Neuronal stem cell (in vitro differentiated cells): ENCODE data around the gene GPR17.

Experiments
- DNase-seq: peaks from one replicate; pipeline ENCODE4 v3.0.0-alpha.2; 2013; ENCODE audit warnings: low spot score
- H2AFZ ChIP-seq: one replicate; pipeline ENCODE4 v1.6.1; 2013; ENCODE audit warnings: mild to moderate bottlenecking, low read length, inconsistent platforms
- H2AK5ac ChIP-seq: 2 replicates; pipeline ENCODE4 v1.6.1; 2013; ENCODE audit warnings: low read depth, mild to moderate bottlenecking, inconsistent platforms, low read length, moderate library complexity, mixed read lengths
- H2BK120ac ChIP-seq: 2 replicates; pipeline ENCODE4 v1.6.1; 2013; ENCODE audit warnings: low read depth, mild to moderate bottlenecking, inconsistent platforms, low read length, moderate library complexity, mixed read lengths
- H2BK12ac ChIP-seq: one replicate; pipeline ENCODE4 v1.6.1; 2013; ENCODE audit warnings: low read length, inconsistent platforms
- H2BK15ac ChIP-seq: 2 replicates; pipeline ENCODE4 v1.6.1; 2013; ENCODE audit warnings: mild to moderate bottlenecking, low read length, inconsistent platforms, mixed read lengths
- H2BK5ac ChIP-seq: one replicate; pipeline ENCODE4 v1.6.1; 2013; ENCODE audit warnings: inconsistent platforms, mild to moderate bottlenecking, low read length, moderate library complexity
- H3K14ac ChIP-seq: one replicate; pipeline ENCODE4 v1.6.1; 2013; ENCODE audit warnings: low read length, inconsistent platforms
- H3K18ac ChIP-seq: 2 replicates; pipeline ENCODE4 v1.6.1; 2013; ENCODE audit warnings: low read length, inconsistent platforms
- H3K23ac ChIP-seq: 2 replicates; pipeline ENCODE4 v1.6.1; 2013; ENCODE audit warnings: low read depth, mild to moderate bottlenecking, mixed read lengths, low read length, inconsistent platforms; ENCODE audit not compliant: poor library complexity
- H3K27ac ChIP-seq: replicated peaks from 3 replicates; pipeline ENCODE4 v1.5.1; 2013; ENCODE audit warnings: low read length, inconsistent platforms
- H3K27me3 ChIP-seq, 3 experiments: 2 replicates each; pipeline ENCODE4 v1.6.1; 2013; ENCODE audit warnings: low read length in 3 of 3, mild to moderate bottlenecking in 2 of 3, inconsistent platforms in 1 of 3, low read depth in 1 of 3, mixed read lengths in 1 of 3, moderate library complexity in 1 of 3; ENCODE audit not compliant: control insufficient read depth in 3 of 3, insufficient read depth in 3 of 3
- H3K36me3 ChIP-seq, 2 donors: replicated peaks in 1 of 2; 2 replicates each; pipeline ENCODE4 v1.6.1; 2013; ENCODE audit warnings: low read length in 2 of 2; ENCODE audit not compliant: control insufficient read depth in 2 of 2, insufficient read depth in 2 of 2
- H3K4ac ChIP-seq: 2 replicates; pipeline ENCODE4 v1.6.1; 2013; ENCODE audit warnings: inconsistent platforms, mild to moderate bottlenecking, low read length, moderate library complexity
- H3K4me1 ChIP-seq, 2 donors: 1 replicate in 1 of 2; 2 replicates in 1 of 2; pipeline ENCODE4 v1.6.1; 2013; ENCODE audit warnings: low read length in 2 of 2, low read depth in 1 of 2; ENCODE audit not compliant: control insufficient read depth in 2 of 2, insufficient read depth in 1 of 2
- H3K4me2 ChIP-seq: one replicate; pipeline ENCODE4 v1.6.1; 2013; ENCODE audit warnings: mild to moderate bottlenecking, low read length, inconsistent platforms; ENCODE audit not compliant: insufficient read depth, poor library complexity, severe bottlenecking
- H3K4me3 ChIP-seq, 2 donors: 2 replicates each; pipeline ENCODE4 v1.5.1; 2013; ENCODE audit warnings: low read length in 2 of 2, mild to moderate bottlenecking in 2 of 2, inconsistent platforms in 1 of 2, moderate library complexity in 1 of 2
- H3K79me1 ChIP-seq: one replicate; pipeline ENCODE4 v1.6.1; 2013; ENCODE audit warnings: low read depth, mild to moderate bottlenecking, inconsistent platforms, low read length, moderate library complexity
- H3K9ac ChIP-seq: one replicate; pipeline ENCODE4 v1.6.1; 2013; ENCODE audit warnings: mild to moderate bottlenecking, low read depth, low read length, inconsistent platforms; ENCODE audit not compliant: poor library complexity
- H3K9me3 ChIP-seq, 2 donors: replicated peaks in 1 of 2; 2 replicates each; pipeline versions ENCODE3 to v1.6.1; 2013; ENCODE audit warnings: low read length in 2 of 2, mild to moderate bottlenecking in 2 of 2, inconsistent platforms in 1 of 2, low read depth in 1 of 2, mixed read lengths in 1 of 2, moderate library complexity in 1 of 2; ENCODE audit not compliant: control insufficient read depth in 2 of 2, insufficient read depth in 1 of 2
- H4K8ac ChIP-seq: one replicate; pipeline ENCODE4 v1.6.1; 2013; ENCODE audit warnings: low read depth, mild to moderate bottlenecking, inconsistent platforms, low read length, moderate library complexity
- H4K91ac ChIP-seq: one replicate; pipeline ENCODE4 v1.6.1; 2013; ENCODE audit warnings: low read length, low read depth, mild to moderate bottlenecking, inconsistent platforms; ENCODE audit not compliant: poor library complexity
- WGBS, 2 donors: extraction: QIAGEN DNeasy Blood & Tissue Kit; methylation state at CpG; one replicate each; pipeline ENCODE4 v1.1.7; 2013; ENCODE audit warnings: missing lambda C conversion rate in 2 of 2, mixed read lengths in 1 of 2; ENCODE audit not compliant: insufficient read length in 2 of 2, insufficient replicate concordance in 1 of 2; ENCODE audit errors: extremely low coverage in 2 of 2; 5-methylcytosine and 5-hydroxymethylcytosine counted together

Gene GPR17

DNA sequence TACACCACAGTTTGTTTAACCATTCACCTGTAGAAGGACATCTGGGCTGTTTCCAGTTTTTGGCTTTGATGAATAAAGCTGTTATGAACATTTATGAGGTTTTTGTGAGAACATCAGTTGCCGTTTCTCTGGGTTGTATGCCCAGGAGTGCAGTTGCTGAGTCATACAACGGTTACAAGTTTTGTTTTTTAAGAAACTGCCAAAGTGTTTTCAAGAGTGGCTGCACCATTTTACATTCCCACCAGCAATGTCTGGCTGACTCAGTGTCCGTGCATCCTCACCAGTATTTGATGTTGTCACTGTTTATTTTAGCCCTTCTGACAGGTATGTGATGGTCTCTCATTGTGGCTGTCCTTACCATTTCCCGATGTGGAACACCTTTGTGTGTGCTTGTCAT, 48.0 kb upstream of the GPR17 start:
- WGBS, 2 donors, result no CpG with 5 or more reads among the region's 4 CpGs
- Histone ChIP-seq H3K27me3 (no peaks in the 10 kb centered on the region), H3K4me2 (no peak overlapping the region), H2BK15ac (no peak overlapping the region), H3K4me1 (no peaks in the 10 kb centered on the region), H4K91ac (no peak overlapping the region), H3K9me3 (peaks cover 3 to 4% of the 10 kb centered on the region in 2 donors), H3K9ac (no peak overlapping the region), H3K36me3 (no peaks in the 10 kb centered on the region), H3K27ac (no peak overlapping the region), H2AFZ (no peak overlapping the region), H3K23ac (no peak overlapping the region), H3K18ac (no peak overlapping the region), H3K79me1 (no peaks in the 10 kb centered on the region), H2BK120ac (no peak overlapping the region), H3K14ac (no peak overlapping the region), H2AK5ac (no peak overlapping the region), H3K4me3 (no peak overlapping the region), H2BK12ac (no peak overlapping the region), H2BK5ac (no peak overlapping the region), H3K4ac (peak overlapping the region; percentile 84), H4K8ac (no peak overlapping the region)
- DNase-seq, result no peak

DNA sequence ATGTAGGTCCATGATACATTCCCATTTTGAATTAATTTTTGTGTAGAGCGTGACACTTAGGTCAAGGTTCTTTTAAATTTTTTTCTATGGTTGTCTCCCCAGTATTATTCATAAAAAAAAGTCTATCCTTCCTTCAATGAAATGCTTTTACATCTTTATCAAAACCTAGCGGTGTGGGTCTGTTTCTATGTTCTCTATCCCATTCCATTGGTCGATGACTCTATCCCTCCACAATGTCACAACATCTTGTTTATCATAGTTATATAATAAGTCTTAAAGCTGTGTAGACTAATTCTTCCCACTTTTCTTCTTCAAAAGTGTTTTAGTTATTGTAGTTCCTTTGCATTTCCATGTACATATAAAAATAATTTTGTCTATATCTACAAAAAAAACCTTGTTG, 47.2 kb upstream of the GPR17 start:
- Histone ChIP-seq H3K4me1 (no peaks in the 10 kb centered on the region), H3K27me3 (no peaks in the 10 kb centered on the region), H3K27ac (no peak overlapping the region), H2BK15ac (no peak overlapping the region), H4K8ac (no peak overlapping the region), H3K9ac (no peak overlapping the region), H3K79me1 (no peaks in the 10 kb centered on the region), H3K14ac (no peak overlapping the region), H3K36me3 (no peaks in the 10 kb centered on the region), H3K4ac (no peak overlapping the region), H2AK5ac (no peak overlapping the region), H3K23ac (no peak overlapping the region), H2BK120ac (no peak overlapping the region), H2BK12ac (no peak overlapping the region), H3K4me2 (no peak overlapping the region), H3K9me3 (peaks cover 3 to 4% of the 10 kb centered on the region in 2 donors), H2AFZ (no peak overlapping the region), H2BK5ac (no peak overlapping the region), H3K4me3 (no peak overlapping the region), H4K91ac (no peak overlapping the region), H3K18ac (no peak overlapping the region)
- DNase-seq, result no peak
- WGBS, 2 donors, result no CpG with 5 or more reads among the region's 3 CpGs

DNA sequence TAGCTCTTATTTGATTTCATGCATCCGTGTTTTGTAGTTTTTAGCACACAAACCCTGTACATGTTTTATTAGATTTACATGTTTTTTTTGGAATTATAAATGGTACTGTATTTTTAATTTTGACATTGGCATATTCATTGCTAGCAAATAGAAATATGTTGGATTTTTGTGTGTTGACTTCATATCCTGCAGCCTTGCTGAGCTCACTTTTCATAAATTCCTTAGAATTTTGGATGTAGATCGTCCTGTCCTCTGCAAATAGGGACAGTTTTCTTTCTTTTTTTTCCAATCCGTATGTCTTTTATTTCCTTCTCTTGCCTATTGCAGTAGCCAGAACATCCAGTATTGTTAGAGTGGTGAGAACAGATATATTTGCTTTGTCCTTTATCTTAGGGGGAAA, 46.7 kb upstream of the GPR17 start:
- H2AK5ac ChIP-seq, result no peak overlapping the region
- no peak overlapping the region for H3K4ac ChIP-seq
- H3K9ac ChIP-seq, result no peak overlapping the region
- H3K4me1 ChIP-seq, result no peaks in the 10 kb centered on the region
- no peak overlapping the region for H3K14ac ChIP-seq
- H3K4me2 ChIP-seq, result no peak overlapping the region
- H3K4me3 ChIP-seq, result no peak overlapping the region
- no peak overlapping the region for H4K91ac ChIP-seq
- no peaks in the 10 kb centered on the region for H3K36me3 ChIP-seq
- no peak overlapping the region for H3K18ac ChIP-seq
- H2BK5ac ChIP-seq, result no peak overlapping the region
- peaks cover 3 to 4% of the 10 kb centered on the region in 2 donors for H3K9me3 ChIP-seq
- no peaks in the 10 kb centered on the region for H3K27me3 ChIP-seq
- H2BK15ac ChIP-seq, result no peak overlapping the region
- no peak overlapping the region for H2BK120ac ChIP-seq
- H2AFZ ChIP-seq, result no peak overlapping the region
- H3K79me1 ChIP-seq, result no peaks in the 10 kb centered on the region
- no CpG with 5 or more reads among the region's 3 CpGs for WGBS, 2 donors
- H3K23ac ChIP-seq, result no peak overlapping the region
- H2BK12ac ChIP-seq, result no peak overlapping the region
- no peak for DNase-seq
- H4K8ac ChIP-seq, result no peak overlapping the region
- no peak overlapping the region for H3K27ac ChIP-seq

DNA sequence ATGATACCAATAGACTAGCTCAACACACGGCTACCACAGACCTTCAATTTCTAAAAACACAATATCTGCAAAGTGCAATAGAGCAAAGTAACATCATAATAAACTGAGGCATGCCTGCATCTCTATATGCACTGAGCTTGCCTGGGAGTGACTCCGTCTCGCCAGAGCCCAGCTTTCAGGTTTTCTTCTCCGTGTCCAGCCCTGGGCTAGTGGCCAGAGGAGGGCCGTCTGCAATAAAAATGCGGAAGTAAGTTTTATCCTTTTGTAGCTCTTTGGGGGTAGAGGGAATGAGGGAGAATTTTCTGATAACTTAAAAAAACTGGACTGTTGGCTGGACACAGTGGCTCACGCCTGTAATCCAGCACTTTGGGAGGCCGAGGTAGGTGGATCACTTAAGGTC, 41.0 kb upstream of the GPR17 start:
- H2BK15ac ChIP-seq, result no peak overlapping the region
- no peak for DNase-seq

More for the DNA sequence above, 41.0 kb upstream of the GPR17 start:
- no peak overlapping the region for H4K8ac ChIP-seq
- H3K23ac ChIP-seq, result no peak overlapping the region
- H3K9ac ChIP-seq, result no peak overlapping the region
- peaks cover 0 to 7% (median 0%) of the 10 kb centered on the region in 3 experiments for H3K27me3 ChIP-seq
- no peak overlapping the region for H2AK5ac ChIP-seq
- H3K36me3 ChIP-seq, result no peaks in the 10 kb centered on the region
- H2BK5ac ChIP-seq, result no peak overlapping the region
- H2AFZ ChIP-seq, result no peak overlapping the region
- H2BK120ac ChIP-seq, result no peak overlapping the region
- no peak overlapping the region for H3K4ac ChIP-seq
- H3K18ac ChIP-seq, result no peak overlapping the region
- no peak overlapping the region for H3K14ac ChIP-seq
- no CpG with 5 or more reads among the region's 8 CpGs for WGBS, 2 donors
- peaks cover 0 to 4% of the 10 kb centered on the region in 2 donors for H3K9me3 ChIP-seq
- no peak overlapping the region for H3K4me3 ChIP-seq
- no peak overlapping the region for H4K91ac ChIP-seq
- H3K79me1 ChIP-seq, result no peaks in the 10 kb centered on the region
- H3K4me1 ChIP-seq, result no peaks in the 10 kb centered on the region
- no peak overlapping the region for H2BK12ac ChIP-seq
- H3K27ac ChIP-seq, result no peak overlapping the region
- H3K4me2 ChIP-seq, result no peak overlapping the region
